Fibroblast of skin of left quadriceps (primary cell): ENCODE results near the gene ORC5.

Experiments used
- DNase-seq, 2 experiments: peaks; one replicate each; pipeline ENCODE4 v3.0.0-alpha.2; 2013; ENCODE audit warnings: low read depth in 2 of 2

ORC5 gene

DNA sequence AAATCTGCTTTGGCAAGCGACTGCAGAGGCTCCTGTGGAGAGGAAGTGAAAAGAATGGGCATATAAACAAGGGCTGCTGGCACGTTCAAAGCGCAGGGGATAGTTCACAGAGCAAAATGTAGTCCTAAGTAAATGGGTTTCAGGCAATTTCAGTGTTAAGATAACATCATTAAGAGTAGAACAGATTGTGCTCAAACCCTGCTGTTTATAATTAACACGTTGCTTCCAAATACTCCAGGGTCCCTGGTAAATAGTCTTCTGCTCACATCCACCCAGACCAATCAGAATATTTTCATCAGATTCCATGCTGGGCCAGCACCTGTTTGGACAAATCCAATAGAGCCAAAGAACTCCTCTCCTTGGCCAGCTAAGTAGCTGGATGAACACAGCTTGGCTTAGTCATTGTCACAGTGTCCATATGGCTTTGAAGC lies 81.4 kb downstream of the ORC5 start:
- DNase-seq = no peak

DNA sequence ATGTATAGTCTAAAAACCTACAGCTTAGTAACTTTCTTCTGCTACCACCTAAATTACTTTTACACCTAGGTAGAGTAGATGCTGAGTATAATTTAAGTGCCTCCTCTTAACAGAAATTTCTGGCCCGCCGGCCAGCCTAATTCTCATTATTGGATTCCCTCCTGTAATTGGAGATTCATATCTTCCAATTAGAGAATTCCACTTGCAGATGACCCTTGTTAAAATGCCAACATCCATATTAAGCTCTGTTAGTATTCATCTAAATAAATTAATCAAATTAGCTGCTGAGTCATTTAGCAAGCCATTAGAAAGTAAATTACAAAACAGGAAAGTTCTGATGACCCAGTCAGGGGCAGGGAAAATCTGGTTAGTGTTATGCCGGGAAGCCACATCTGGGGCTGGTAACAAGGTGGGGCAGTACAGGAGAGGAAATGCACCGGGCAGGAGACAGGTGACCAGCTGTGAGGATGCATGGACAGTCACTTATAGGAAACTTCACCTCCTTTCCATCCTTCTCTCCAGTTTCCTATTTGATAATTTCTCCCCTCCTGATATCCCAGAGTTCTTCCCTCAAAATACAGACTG lies 82.8 kb downstream of the ORC5 start:
- no peak for DNase-seq

DNA sequence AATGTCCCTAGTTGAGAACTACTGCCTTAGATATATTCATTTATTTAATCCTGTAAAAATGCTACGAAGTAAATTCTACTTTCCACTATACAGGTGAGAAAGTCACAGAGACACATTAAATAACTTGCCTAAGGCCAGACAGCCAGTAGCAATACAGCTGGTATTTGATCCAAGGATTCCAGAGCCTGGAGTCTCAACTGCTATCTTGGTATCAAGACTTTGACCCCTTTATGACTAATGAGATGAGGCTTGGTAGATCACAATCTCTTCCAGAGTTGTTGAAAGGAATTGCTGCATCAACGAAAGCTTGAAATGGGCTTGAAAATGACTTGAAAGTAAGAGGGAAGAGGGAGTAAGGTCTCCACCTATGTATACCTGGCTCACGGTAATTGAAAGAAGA lies 83.3 kb downstream of the ORC5 start:
- no peak for DNase-seq

GRCh38 chr7:104123786-104124185 lies 84.0 kb downstream of the ORC5 start:
- no peak for DNase-seq

GRCh38 chr7:104113788-104114187 lies 94.0 kb downstream of the ORC5 start:
- DNase-seq = no peak

DNA sequence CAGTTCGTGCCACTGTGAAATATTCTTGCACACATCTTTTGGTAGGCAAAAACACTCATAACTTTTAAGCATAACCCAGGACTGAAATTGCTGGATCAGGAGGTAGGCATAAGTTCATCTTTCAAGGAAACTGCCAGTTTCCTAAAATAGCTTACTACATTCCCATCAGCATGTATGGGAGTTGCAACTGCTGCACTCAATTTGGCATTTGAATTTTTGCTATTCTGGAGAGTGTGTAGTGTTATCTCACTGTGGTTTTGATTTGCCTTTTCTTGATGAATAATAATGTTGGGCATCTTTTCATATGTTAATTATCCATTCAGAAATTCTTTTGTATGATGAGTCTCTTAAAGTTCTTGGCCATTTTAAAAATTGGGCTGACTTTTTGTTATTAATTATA lies 95.2 kb downstream of the ORC5 start:
- DNase-seq = no peak

DNA sequence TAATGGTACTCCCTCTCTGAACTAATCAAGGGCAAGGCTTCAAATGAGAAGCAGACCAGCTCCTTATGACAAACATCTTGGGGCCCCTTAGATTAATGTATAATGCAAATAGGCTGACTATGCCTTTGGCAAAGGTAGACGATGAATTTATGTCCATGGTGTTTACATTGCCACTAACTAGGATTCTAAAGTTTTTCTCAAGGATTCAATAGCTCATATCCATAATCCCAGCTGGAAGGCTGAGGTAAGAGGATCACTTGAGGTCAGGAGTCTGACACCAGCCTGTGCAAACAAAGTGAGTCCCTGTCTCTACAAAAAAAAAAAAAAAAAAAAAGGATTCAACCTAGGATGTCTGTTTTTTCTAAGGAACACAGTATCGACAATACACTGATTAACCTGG lies 96.5 kb downstream of the ORC5 start:
- DNase-seq = no peak

- DNase-seq = no peak
Measured at GRCh38 chr7:104106108-104106905, 101.5 kb downstream of the ORC5 start.

GRCh38 chr7:104098890-104099289 lies 108.9 kb downstream of the ORC5 start:
- no peak for DNase-seq

DNA sequence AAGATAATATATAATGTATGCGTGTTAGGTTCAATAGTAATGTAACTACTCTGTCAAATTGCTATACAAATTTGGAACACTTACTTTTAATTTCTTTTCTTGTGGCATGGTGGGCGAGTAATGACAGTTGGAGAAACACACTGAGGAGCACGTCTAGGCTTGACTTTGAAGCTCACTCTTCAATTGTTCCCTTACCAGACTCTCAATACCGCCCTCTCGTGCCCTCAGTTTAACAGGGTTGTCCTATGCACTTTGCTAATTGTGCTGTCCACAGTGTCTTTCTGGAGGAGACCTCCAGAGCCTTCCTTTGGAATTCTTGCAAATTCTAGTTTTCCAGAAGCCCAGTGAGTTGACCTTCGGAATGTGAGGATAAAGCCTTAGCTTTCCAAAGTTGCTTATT lies 111.1 kb downstream of the ORC5 start:
- no peak for DNase-seq

DNA sequence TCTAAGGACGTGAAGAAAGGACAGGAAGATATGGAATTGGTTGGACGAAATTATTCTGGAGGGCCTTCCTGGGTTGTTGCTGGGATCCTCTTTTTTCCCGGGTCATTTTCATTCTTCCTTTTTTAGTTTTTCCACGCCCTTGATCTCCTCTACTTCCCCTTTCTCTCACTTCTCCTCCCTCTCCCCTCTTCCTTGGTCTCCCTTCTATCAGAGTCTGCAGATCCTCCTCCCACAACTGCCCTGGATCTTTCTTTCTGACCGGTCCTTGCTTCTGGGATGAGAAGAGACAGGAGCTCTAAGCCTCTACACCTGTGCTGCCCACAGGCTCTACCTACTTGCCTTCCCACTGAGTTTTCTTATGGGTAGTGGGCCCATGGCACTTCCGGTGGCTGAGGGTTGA lies 114.7 kb downstream of the ORC5 start:
- DNase-seq = no peak

DNA sequence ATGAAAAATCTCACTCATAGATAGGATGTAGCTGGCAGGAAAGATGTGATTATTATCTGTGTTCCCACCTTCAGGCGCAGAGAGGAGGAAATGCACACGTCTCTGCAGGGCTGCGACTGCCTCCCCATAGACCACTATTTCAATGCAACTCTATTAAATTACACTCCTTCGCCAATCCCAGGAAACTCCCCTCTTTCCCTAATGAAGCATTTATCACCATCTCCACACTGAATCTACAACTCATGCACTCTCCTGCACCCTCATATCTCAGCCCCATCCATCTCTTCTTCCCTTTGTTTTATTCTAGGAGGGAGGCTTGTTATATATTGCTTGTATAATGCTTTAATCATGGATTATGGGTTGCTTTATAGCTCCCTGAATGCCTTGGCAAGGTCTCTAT lies 116.6 kb downstream of the ORC5 start:
- DNase-seq = no peak

DNA sequence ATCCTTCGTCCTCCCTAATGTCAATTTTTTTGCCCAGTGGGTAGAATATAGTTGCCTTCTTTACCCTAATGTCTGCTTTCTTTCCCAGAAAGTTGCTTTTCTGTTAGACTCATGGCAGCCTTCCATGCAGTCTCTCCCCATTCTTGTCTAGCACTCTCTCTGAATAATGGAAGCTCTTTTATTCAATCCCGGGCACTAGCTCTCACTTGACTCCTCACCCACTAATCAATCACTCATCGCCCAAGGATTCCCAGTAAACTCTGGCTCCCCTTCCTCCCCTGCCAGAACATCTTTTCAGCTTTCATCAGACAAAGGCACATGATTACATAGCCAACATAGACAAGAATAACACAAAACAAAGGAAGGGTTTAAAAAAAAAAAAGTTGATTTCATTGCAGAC lies 118.2 kb downstream of the ORC5 start:
- no peak for DNase-seq

- no peak for DNase-seq
Measured at GRCh38 chr7:104089061-104089460, 118.8 kb downstream of the ORC5 start.
